ENCODE results near the gene IGLL1. TPM values are rescaled to one million over a fixed set of nuclear protein-coding genes. Genes with fewer than 3 reads are reported as not detected.
"Not testable (repeated sequence)": the region's sequence is repeated elsewhere in the genome, so short reads cannot be mapped to it uniquely, and the experiment has no call there.

The IGLL1 gene
- polyA plus RNA-seq, 1 donor from 2014 or later = not detected

- H3K4me3 ChIP-seq (ENCODE audit: low read length); H2AFZ ChIP-seq (ENCODE audit: low read depth, low read length); H3K27me3 ChIP-seq (ENCODE audit: insufficient read depth, low read depth, low read length); H3K79me2 ChIP-seq (replicated peaks; ENCODE audit: insufficient read depth, low read length); H4K20me1 ChIP-seq (ENCODE audit: insufficient read depth); H3F3A ChIP-seq (ENCODE audit: insufficient read depth, low read length, poor library complexity, severe bottlenecking); H3K9ac ChIP-seq (ENCODE audit: low read length); H3K9me2 ChIP-seq (ENCODE audit: insufficient read depth, low read length); H3K9me3 ChIP-seq (ENCODE audit: low read length); H3K27ac ChIP-seq (ENCODE audit: low read length); H3K4me2 ChIP-seq (ENCODE audit: low read length); H3K36me3 ChIP-seq (ENCODE audit: insufficient read depth, low read length): not testable (repeated sequence)
Measured at GRCh38 chr22:23547382-23547781, 32.7 kb downstream of the IGLL1 start.

DNA sequence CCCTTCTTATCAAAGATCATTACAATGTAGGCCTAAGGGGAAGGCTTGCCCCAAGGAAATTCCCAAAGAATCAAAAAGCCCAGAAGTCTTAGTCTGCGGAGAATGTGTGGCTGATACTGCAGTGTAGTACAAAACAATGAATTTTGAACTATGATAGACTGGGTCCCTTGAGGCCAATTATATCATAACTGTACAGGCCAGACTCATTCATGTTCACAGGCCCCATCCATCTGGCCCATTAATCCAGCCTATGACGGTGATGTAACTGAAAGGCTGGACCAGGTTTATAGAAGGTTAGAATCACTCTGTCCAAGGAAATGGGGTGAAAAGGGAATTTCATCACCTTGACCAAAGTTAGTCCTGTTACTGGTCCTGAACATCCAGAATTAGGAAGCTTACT, 35.2 kb downstream of the IGLL1 start:
- no peaks in the 10 kb centered on the region for H3F3A ChIP-seq (ENCODE audit: insufficient read depth, low read length, poor library complexity, severe bottlenecking)
- H3K9me2 ChIP-seq (ENCODE audit: insufficient read depth, low read length) = no peaks in the 10 kb centered on the region
- no peaks in the 10 kb centered on the region for H3K79me2 ChIP-seq (replicated peaks; ENCODE audit: insufficient read depth, low read length)
- no peak overlapping the region for H3K4me3 ChIP-seq (ENCODE audit: low read length)
- no peaks in the 10 kb centered on the region for H4K20me1 ChIP-seq (ENCODE audit: insufficient read depth)
- no peaks in the 10 kb centered on the region for H3K36me3 ChIP-seq (ENCODE audit: insufficient read depth, low read length)
- H2AFZ ChIP-seq (ENCODE audit: low read depth, low read length) = no peak overlapping the region
- no peaks in the 10 kb centered on the region for H3K27me3 ChIP-seq (ENCODE audit: insufficient read depth, low read depth, low read length)
- no peaks in the 10 kb centered on the region for H3K9me3 ChIP-seq (ENCODE audit: low read length)
- TF ChIP-seq EP300 (conservative IDR thresholded peaks at IDR 0.05; ENCODE audit: poor library complexity, severe bottlenecking) (no peak), TAF1 (IDR thresholded peaks at IDR 0.05; ENCODE audit: low read depth) (no peak), RAD21 (conservative IDR thresholded peaks at IDR 0.05) (no peak), EZH2 (IDR thresholded peaks at IDR 0.05; ENCODE audit: borderline replicate concordance, insufficient read depth, low read length, poor library complexity, severe bottlenecking) (no peak), SMC3 (conservative IDR thresholded peaks at IDR 0.05; ENCODE audit: poor library complexity) (no peak), REST (IDR thresholded peaks at IDR 0.05; ENCODE audit: borderline replicate concordance) (no peak), MXI1 (conservative IDR thresholded peaks at IDR 0.05; ENCODE audit: poor library complexity, severe bottlenecking) (no peak), POLR2AphosphoS5 (IDR thresholded peaks at IDR 0.05) (no peak)
- TF ChIP-seq, protein P1, sequence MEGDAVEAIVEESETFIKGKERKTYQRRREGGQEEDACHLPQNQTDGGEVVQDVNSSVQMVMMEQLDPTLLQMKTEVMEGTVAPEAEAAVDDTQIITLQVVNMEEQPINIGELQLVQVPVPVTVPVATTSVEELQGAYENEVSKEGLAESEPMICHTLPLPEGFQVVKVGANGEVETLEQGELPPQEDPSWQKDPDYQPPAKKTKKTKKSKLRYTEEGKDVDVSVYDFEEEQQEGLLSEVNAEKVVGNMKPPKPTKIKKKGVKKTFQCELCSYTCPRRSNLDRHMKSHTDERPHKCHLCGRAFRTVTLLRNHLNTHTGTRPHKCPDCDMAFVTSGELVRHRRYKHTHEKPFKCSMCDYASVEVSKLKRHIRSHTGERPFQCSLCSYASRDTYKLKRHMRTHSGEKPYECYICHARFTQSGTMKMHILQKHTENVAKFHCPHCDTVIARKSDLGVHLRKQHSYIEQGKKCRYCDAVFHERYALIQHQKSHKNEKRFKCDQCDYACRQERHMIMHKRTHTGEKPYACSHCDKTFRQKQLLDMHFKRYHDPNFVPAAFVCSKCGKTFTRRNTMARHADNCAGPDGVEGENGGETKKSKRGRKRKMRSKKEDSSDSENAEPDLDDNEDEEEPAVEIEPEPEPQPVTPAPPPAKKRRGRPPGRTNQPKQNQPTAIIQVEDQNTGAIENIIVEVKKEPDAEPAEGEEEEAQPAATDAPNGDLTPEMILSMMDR (IDR thresholded peaks at IDR 0.05; ENCODE audit: poor library complexity, severe bottlenecking) = no peak
- H3K9ac ChIP-seq (ENCODE audit: low read length) = no peak overlapping the region
- no peak overlapping the region for H3K4me2 ChIP-seq (ENCODE audit: low read length)
- no peak overlapping the region for H3K27ac ChIP-seq (ENCODE audit: low read length)

DNA sequence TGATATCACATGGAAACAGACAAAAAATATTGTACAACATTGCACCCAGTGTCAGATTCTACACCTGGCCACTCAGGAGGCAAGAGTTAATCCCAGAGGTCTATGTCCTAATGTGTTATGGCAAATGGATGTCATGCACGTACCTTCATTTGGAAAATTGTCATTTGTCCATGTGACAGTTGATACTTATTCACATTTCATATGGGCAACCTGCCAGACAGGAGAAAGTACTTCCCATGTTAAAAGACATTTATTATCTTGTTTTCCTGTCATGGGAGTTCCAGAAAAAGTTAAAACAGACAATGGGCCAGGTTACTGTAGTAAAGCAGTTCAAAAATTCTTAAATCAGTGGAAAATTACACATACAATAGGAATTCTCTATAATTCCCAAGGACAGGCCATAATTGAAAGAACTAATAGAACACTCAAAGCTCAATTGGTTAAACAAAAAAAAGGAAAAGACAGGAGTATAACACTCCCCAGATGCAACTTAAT, 36.5 kb downstream of the IGLL1 start:
- not testable (repeated sequence) for H3K4me2 ChIP-seq (ENCODE audit: low read length); H3K27me3 ChIP-seq (ENCODE audit: insufficient read depth, low read depth, low read length); H3K79me2 ChIP-seq (replicated peaks; ENCODE audit: insufficient read depth, low read length); H2AFZ ChIP-seq (ENCODE audit: low read depth, low read length); H3F3A ChIP-seq (ENCODE audit: insufficient read depth, low read length, poor library complexity, severe bottlenecking); H3K27ac ChIP-seq (ENCODE audit: low read length); H3K36me3 ChIP-seq (ENCODE audit: insufficient read depth, low read length); H3K9me2 ChIP-seq (ENCODE audit: insufficient read depth, low read length); H3K9ac ChIP-seq (ENCODE audit: low read length); H4K20me1 ChIP-seq (ENCODE audit: insufficient read depth); H3K4me3 ChIP-seq (ENCODE audit: low read length); H3K9me3 ChIP-seq (ENCODE audit: low read length)
